GM19193 (cell line): ENCODE measurements around the gene TUBA4B.
A peak's percentile ranks its signal among the peaks of the same experiment; 100 is the strongest.

Experiments
- POLR2A ChIP-seq: IDR thresholded peaks from 4 replicates; pipeline ENCODE4 v1.6.1; 2011; ENCODE audit not compliant: insufficient read depth, insufficient read length; ENCODE audit errors: extremely low read depth

Gene TUBA4B

DNA sequence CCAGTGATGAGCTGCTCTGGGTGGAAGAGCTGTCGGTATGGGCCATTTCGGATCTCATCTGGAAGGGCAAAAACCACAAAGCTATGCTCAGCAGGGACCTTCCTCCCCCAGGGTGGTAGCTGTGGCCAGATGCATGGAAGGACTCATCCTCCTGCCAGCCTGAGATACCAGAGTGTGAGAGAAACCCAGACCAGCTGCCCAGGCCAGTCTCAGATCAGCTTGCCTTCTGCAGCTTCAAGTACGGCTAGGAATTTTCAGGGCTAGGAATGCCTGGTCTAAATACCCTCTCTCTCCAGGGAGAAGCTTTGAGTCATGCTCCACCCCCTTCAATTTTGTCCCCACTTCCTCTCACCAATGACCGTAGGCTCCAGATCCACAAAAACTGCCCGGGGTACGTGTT lies 1.4 kb upstream of the TUBA4B start:
- TF ChIP-seq POLR2A: no peak

DNA sequence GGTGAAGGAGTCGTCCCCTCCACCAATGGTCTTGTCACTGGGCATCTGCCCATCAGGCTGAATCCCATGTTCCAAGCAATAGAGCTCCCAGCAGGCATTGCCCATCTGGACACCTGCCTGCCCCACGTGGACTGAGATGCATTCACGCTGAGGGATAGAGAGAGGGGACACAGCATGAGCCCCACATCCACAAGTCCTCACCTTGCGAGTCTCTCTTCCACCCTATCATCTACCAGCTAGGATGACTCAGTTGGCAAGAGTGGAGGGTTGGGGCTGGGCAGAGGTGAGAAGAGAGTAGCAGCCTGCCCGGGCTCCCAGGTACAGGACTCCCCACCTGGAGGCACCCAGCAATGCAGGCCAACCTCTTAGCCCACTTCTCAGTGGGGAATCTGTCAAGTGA lies 959 bp upstream of the TUBA4B start:
- no peak for TF ChIP-seq POLR2A

DNA sequence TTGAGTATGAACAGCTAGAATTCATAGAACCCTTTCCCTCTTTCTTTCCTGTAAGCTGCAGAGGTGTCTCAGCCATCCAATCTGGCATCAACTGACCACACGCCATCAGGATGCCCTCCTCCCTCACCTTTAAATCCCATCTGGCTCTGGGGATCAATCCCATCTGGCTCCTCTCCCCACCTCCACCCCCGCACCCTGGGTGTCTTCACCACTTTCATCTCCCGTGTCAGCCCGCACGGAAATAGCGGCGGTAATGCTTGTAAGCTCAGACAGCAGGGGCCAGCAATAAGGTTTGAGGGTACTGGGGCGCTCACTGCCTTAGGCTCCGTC lies 508 bp upstream of the TUBA4B start:
- TF ChIP-seq POLR2A: no peak

DNA sequence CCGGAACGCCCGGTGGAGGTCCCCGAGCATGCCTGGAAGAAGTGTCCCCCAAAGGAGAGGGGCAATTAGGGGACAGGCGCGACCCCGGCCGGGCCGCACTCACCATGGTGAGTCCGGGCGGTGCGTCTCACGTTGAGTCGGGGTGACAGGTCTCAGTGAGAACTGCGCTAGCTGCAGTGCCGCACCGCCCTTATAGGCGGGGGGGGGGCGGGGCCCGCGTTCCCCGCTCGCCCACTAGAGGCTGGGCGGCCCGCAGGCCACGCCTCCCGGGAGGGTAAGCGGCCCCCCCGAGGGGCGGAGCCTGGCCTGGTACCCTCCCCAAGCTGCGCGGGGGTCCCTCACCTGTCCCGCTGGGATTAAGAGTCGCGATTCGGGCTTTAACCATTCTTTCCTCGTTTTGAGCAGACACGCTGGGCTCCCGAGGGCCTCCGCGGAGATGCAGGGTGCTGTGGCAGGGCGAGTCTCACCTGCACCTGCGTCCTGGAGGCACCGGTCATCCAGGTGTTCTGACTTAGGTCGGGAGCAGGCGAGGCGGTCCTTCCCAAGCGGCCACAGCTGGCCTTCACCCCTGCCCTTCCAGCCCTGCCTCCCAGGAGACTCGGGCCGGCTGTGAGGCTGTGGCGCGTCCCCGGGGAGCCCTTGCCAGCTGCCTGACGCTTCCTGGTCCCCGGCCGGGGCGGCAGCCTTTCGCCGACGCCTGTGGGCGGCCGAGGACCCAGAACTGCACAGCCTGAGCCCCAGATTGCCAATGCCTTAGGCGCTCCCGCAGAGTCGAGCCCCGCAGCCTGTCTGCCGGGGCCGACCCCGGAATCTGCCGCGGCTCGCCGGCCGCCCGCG lies 928 bp downstream of the TUBA4B start, which contains the start of gene TUBA4A:
TUBA4A (minus strand) TSS at position 166 of the 837 bp plus-strand sequence; CDS start at position 106, 60 bp downstream.
- TF ChIP-seq POLR2A: peak; percentile 100

- TF ChIP-seq POLR2A: no peak
Observed at GRCh38 chr2:219254590-219255201, 1.7 kb downstream of the TUBA4B start.

- no peak for TF ChIP-seq POLR2A
Observed at GRCh38 chr2:219261024-219261855, 8.2 kb downstream of the TUBA4B start.

DNA sequence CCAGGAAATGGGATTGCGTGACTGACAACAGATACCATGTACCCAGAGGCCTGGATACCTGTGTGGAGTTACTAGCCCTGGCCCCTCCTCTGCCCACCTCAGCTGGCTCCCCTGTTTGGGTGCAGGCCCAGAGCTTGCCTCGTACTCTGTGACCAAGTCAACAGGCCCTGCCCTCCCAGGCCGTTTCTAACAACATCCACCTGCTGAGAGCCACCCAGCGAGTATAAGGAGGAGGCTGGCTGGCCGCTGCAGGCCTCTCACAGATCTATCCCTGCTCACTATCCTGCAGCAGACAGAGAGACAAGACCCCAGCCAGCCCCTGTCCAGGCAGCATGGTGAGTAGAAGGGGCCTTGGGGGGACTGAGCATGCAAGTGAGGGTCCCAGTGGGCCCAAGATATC lies 13.2 kb downstream of the TUBA4B start:
- no peak for TF ChIP-seq POLR2A

GRCh38 chr2:219266886-219267285 lies 13.8 kb downstream of the TUBA4B start:
- no peak for TF ChIP-seq POLR2A

GRCh38 chr2:219268294-219268693 lies 15.3 kb downstream of the TUBA4B start:
- TF ChIP-seq POLR2A: no peak

DNA sequence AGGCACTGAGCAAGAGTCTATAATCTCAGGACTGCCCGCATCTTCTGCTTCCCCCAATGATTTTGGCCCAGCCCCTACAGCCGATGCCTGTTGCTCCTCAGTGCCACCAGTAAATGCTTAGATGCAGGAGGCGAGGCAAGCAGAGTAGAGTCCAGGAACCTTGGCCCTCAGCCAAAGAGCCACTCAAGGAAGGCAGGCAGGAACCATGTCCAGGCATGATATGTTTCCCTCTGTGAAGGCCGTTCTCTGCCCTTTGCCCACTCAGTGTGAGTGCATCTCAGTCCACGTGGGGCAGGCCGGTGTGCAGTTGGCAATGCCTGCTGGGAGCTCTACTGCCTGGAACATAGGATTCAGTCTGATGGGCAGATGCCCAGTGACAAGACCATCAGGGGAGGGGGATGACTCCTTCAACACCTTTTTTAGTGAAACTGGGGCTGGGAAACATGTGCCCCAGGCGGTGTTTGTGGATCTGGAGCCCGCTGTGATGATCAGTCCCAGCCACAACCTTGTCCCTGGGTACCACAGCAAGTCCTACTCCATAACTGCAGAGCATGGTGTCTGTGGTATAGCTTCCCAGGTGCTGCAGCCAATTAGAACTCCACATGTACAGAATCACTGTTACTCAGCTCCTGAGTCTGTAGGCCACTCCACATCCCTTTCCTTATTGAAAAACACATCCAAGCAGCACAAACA lies 16.5 kb downstream of the TUBA4B start:
- TF ChIP-seq POLR2A: no peak

- TF ChIP-seq POLR2A: no peak
Observed at GRCh38 chr2:219270055-219270372, 17.0 kb downstream of the TUBA4B start.

DNA sequence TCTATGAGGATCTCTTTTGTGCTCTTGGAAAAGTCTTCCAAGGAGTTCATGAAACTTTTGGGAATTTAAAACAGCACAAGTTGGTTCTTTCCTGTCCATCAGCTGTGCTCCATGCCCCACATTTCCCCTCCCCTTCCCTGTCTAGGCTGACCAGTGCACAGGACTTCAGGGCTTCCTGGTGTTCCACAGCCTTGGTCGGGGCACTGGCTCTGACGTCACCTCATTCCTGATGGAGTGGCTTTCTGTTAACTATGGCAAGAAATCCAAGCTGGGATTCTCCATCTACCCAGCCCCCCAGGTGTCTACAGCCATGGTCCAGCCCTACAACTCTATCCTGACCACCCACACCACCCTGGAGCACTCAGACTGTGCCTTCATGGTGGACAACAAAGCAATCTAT lies 18.0 kb downstream of the TUBA4B start:
- TF ChIP-seq POLR2A: no peak

- TF ChIP-seq POLR2A: no peak
Observed at GRCh38 chr2:219272356-219272755, 19.3 kb downstream of the TUBA4B start.

DNA sequence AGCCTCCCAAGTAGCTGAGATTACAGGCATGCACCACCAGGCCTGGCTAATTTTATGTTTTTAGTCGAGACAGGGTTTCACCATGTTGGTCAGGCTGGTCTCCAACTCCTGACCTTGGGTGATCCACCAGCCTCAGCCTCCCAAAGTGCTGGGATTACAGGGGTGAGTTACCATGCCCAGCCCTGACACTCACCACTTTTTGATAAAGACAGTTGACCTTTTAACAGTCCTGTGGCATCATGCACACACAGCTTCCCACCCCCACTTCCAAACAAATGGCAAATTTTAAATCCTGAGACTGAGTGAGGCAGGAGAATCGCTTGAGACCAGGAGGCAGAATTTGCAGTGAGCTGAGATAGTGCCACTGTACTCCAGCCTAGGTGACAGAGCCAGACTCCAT lies 20.0 kb downstream of the TUBA4B start:
- TF ChIP-seq POLR2A: no peak

DNA sequence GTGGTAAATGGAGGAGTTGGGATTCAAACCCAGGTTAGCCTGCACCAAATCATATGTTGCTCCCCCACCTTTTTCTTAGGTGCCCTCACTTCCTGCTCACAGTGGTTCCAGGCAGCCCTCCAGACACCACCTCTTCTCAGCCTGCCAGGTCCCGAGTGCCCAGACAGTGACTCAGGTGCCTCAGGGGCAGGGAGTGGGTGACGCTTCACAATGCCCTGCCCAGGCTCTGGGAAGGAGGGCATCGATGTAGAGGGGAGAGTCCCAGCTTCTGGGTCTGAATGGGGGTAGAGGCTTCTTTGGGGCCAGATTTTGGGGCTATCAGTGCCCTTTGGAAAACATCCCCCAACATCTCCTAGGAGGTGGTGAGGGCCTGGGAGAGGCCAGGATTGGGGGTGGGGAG lies 20.9 kb downstream of the TUBA4B start:
- TF ChIP-seq POLR2A: no peak

DNA sequence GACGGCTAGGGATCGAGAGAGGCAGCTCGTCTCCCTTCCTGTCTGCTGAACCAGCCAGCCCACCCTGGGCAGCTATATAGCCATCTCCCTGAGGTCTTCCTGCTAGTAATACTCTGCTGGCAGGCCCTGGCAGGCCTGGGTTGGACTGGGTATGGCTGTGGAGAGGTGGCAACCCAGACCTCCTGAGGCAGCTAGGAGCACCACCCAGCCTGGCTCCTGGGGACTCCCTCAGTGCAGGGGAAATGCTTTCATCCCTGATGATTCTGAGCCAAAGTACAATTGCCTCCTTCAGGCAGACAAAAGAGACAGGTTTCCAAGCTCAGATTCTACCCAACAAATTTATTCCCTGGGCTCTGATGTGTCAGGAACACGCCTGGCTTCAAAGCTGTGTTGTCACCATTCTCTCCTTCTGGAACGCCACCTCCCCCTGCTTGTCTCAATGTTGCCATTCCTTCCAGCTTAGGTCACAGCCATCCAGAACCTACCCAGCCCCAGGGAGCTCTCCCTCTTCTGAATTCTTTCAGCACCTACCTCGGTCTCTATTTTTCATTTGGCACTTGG lies 21.4 kb downstream of the TUBA4B start:
- no peak for TF ChIP-seq POLR2A
